Skeletal muscle cell (primary cell): ENCODE results near the gene PADI4.
"Not testable (repeated sequence)": the region's sequence is repeated elsewhere in the genome, so short reads cannot be mapped to it uniquely, and the experiment has no call there.

Experiments used
- DNase-seq: peaks from one replicate; pipeline ENCODE4 v3.0.0-alpha.2; 2010; ENCODE audit warnings: low read depth
- H3K4me3 ChIP-seq: 2 replicates; pipeline ENCODE4 v1.5.1; 2011; ENCODE audit warnings: low read depth, mild to moderate bottlenecking, control low read depth, low read length, moderate library complexity

Gene PADI4

GRCh38 chr1:17365293-17365692 is 57.3 kb downstream of the PADI4 start:
- no peak overlapping the region for H3K4me3 ChIP-seq
- no peak for DNase-seq

DNA sequence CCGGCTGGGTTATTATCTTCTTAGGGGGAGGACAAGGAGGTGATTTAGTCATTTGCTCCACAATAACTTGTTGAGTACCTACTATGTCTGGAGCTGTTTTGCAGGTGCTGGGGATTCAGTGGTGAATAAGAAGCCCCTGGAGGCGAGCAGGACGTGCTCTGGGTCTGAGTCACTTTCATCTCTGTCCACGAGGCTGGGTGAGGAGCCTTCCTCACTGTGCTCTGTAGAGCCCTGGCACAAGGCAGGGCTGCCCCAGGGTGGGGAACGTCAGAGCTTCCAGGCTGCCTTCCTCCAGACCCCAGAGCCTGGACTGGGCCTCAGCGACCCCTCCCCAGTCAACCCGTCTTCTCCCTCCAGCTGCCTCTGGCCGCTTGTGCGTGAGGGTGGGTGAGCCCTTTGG is 61.5 kb downstream of the PADI4 start:
- no peak overlapping the region for H3K4me3 ChIP-seq
- DNase-seq, result no peak

DNA sequence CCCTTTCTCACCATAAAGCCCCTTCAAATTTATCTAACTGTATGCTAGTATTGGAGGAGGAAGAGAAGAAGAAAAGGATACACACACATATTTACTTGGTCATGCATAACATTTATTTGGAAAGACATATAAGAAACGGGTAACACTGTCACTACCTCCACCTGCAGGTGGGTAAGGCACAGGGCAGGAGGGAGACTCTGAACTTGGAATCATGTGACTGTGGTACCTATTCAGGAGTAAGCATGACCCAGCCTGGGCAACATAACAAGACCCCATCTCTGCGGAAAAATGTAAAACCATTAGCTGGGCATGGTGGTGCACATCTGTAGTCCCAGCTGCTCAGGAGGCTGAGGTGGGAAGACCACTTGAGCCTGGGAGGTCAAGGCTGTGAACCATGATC is 62.6 kb downstream of the PADI4 start:
- H3K4me3 ChIP-seq, result no peak overlapping the region
- DNase-seq, result no peak

DNA sequence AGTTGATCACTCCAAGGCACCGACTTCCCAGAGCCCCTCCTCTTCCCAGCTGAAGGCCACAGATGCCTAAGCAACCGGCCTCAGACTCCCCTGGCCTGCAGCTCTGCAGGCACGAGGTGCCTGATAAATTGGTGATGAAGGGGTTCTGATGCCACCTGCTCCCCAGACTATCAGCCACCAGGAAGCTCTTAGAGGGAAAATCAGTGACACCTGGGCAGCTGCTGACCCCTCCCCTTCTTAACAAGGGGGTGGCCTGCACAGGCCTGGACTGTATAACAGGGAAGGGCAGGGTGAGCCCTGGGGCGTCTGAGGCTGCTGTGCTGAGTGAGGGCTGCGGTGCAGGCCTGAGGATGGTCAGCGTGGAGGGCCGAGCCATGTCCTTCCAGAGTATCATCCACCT is 63.9 kb downstream of the PADI4 start, which contains the start of gene PADI6:
PADI6 (plus strand) TSS at position 301 of the 400 bp plus-strand sequence; CDS start at position 351, 50 bp downstream.
- no peak for DNase-seq
- no peak within 1 kb of the TSS for H3K4me3 ChIP-seq

DNA sequence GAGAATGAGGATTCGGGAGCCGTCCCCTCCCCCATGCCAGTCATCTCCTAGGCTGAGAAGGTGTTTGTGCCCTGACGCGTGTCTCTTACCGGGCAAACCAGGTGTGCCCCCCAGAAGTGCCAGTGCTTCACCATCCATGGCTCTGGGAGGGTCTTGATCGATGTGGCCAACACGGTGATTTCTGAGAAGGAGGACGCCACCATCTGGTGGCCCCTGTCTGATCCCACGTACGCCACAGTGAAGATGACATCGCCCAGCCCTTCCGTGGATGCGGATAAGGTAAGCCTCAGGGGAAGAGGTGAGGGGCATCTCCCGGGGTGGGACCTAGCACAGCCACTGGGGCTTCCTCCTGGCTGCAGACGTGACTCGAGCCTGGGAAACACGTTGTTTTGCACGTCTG is 65.0 kb downstream of the PADI4 start:
- H3K4me3 ChIP-seq, result no peak overlapping the region
- DNase-seq, result no peak

DNA sequence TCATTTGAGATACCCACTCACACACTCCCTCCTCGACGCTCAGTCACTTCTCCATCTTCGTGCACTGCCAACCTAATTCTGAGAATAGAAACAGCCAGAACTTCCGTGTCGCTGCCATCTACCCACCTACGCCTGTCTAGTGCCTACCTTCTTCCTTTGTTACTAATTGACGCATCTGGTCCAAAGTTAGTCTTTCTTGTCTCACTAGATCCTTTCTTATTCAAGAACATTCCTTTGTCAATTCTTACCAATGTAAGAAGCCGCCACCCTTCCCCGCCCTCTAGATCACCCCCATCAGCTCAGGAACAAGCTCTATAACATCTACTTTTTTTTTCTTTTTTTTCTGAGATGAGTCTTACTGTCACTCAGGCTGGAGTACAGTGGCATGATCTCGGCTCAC is 67.7 kb downstream of the PADI4 start:
- H3K4me3 ChIP-seq, result no peak overlapping the region
- DNase-seq, result no peak

DNA sequence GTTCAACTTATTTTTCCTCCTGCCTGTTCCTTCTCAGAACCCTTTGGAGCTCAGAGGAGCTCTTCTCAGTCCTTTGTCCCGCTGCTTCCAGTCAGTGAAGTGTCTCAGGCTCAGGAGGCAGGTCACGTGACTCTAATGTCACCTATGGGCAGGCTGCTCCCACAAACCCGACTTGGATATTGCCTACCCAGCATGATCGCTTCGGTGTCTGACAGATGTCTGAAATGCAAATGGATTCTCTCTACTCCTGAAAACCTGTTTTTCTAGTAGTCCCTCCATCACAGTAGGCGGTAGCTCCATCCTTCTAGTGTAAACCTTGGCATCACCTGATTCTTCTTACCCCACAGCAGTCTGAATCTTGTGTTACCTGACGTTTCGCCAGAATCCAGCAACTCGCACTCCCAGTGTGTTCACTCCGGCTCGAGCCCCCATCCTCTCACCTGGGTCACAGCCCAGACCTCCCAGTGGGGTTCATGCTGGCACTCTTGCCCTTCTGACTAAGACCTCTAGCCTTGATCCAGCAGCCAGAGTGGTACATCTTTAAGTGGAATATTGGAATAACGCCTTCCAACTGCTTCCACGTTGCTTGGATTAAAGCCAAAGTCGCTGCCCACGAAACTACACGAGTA is 69.4 kb downstream of the PADI4 start:
- no peak for DNase-seq
- H3K4me3 ChIP-seq, result no peak overlapping the region

DNA sequence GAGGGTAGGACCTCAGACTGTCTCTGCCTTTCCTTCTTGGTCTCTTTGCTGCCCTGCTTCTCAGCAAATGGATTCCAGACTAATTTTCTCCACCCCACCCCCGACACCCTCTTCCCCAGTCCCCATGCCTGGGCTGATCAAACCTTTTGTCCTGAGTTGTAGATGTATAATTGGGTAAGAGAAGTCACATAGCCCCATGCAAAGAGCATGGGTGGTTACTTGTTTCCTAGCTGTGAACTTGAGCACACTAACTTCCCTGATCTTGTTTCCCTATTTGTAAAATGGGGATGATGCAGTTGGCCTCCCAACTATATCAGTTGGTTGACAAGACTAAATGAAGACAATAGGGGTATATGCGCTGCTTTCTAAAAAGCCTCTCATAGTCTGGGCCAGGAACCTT is 73.2 kb downstream of the PADI4 start:
- DNase-seq, result no peak
- no peak overlapping the region for H3K4me3 ChIP-seq

DNA sequence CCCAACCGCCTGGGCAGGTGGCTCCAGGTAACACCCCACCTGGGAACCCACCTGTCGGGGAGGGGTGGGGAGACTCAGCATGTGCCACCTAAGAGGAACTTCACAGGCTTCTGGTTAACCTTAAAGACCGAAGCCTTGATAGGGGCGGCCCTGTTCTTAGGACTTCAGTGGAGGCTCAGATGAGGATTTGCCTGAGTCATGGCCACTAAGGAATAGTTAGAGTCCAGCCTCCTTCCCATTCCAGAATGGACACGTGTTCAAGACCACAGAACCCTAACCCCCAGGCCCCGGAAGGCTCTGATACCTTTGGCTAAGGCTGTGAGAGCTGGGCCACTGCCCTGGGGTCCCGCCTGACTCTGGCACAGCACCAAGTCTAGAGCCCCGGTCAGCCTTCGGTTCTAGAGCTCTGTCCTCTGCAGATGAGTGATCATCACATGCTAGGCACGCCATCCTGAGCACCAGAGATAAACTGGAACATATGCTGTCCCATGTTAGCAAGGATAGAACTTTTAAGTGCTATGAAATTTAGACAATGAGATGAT is 84.3 kb downstream of the PADI4 start:
- H3K4me3 ChIP-seq, result no peak overlapping the region
- DNase-seq, result no peak

- H3K4me3 ChIP-seq, result no peak overlapping the region
Measured at GRCh38 chr1:17393230-17393629, 85.2 kb downstream of the PADI4 start.

DNA sequence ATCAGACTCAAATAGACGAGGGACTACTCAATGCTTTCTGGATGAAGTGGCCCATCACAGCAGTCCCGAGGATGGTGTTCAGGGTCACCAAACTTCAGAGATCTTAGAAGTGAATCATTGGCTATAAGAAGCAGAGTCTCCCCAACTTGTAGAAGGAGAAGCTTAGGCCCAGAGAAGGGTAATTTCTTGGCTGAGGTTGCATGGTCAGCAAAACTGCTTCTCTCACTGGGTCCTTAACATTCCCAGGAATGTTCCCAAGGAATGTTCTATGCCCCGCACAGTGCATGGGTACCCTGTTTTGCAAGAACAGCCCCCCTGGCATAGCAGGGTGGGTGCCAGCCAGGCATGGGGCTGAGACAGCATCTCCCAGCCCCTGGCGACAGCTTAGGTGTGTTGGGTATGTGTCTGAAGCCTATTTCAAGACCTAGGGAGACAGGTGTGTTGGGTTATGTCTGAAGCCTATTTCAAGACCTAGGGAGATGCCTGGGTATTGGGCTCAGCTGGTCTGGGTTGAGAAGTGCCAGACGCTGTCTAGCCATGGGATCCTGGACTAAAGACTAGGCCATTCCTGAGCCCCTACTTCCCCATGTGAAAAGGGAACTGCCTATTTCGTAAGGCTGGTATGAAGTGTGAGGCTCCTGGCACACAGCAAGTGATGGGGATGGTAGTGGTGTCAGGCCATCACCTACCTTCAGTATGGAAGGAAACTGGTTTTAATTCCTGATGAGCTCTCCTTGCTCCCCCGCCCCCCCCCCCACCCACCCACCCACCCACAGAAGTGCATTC is 90.1 kb downstream of the PADI4 start:
- H3K4me3 ChIP-seq, result no peak overlapping the region
- DNase-seq, result no peak

More at GRCh38 chr1:17393230-17393629, 85.2 kb downstream of the PADI4 start:
- DNase-seq, result no peak

- no peak for DNase-seq
- no peak overlapping the region for H3K4me3 ChIP-seq
Measured at GRCh38 chr1:17400725-17401341, 92.8 kb downstream of the PADI4 start.

DNA sequence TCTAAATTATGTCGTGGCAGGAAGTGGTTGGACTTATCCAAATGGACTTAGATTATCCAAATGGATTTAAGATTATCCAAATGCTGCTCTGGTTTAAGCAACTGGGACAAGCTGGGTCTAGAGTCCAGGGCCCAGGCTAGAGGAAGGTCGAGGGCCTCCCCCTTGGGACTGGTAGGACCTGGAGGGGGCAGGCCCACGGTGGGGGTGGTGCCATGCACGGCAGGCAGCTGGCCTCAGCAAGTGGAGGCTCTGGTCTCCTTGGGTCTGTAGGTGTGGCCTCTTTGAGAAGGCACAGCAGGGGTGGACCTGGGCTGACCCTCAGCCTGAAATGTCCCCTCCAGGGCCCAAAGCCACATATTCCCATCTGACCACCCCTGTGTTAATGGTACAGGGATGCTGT is 93.8 kb downstream of the PADI4 start:
- DNase-seq, result no peak
- H3K4me3 ChIP-seq, result no peak overlapping the region

GRCh38 chr1:17403081-17403480 is 95.1 kb downstream of the PADI4 start:
- no peak for DNase-seq
- H3K4me3 ChIP-seq, result no peak overlapping the region

DNA sequence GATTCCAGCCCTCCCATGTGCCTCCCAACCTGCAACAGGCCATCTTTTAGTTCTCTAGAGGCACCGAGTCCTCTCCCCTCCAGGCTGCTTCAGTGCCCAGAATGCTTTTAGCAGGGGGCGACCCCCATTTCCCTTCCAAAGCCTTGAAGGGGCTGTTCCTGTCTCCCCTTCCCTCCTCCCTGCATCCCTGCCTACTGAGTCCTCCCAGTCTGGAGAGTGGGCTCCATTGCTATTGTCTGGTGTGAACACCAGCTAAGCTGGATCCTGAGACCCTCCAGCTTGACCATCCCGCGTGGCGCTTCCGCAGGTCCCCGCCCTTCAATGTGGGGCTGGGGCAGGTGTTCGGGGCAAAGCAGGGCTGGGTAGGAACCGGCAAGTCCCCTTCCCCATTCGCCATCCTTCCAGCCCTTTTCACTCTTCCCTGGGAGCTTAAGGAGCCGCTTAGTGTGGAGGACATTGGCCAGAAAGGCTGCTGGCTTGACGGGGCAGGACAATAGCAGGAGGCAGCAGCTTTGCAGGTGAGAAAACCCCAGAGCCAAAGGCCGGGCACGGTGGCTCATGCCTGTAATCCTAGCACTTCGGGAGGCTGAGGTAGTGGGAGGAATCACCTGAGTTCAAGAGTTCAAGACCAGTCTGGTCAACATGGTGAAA is 96.2 kb downstream of the PADI4 start:
- no peak for DNase-seq
- H3K4me3 ChIP-seq, result no peak overlapping the region

DNA sequence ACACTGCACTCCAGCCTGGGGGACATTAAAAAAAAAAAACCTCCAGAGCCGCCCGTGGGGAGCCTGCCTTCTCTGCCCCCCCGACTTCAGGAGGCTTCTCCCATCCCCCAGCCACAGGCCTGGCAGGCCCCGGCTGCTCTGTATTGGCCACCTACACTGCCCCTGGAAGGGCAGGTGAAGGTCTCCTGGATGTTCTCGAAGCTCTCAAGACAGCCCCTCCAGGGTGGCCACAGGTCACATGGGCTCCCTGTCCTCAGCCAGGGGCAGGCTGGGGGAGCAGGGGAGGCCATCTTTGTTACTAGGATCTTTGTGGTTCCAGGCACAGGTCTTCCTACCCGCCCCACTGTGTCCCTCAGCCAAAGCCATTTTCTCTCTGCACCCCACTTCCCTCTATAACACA is 96.8 kb downstream of the PADI4 start:
- H3K4me3 ChIP-seq, result no peak overlapping the region

DNA sequence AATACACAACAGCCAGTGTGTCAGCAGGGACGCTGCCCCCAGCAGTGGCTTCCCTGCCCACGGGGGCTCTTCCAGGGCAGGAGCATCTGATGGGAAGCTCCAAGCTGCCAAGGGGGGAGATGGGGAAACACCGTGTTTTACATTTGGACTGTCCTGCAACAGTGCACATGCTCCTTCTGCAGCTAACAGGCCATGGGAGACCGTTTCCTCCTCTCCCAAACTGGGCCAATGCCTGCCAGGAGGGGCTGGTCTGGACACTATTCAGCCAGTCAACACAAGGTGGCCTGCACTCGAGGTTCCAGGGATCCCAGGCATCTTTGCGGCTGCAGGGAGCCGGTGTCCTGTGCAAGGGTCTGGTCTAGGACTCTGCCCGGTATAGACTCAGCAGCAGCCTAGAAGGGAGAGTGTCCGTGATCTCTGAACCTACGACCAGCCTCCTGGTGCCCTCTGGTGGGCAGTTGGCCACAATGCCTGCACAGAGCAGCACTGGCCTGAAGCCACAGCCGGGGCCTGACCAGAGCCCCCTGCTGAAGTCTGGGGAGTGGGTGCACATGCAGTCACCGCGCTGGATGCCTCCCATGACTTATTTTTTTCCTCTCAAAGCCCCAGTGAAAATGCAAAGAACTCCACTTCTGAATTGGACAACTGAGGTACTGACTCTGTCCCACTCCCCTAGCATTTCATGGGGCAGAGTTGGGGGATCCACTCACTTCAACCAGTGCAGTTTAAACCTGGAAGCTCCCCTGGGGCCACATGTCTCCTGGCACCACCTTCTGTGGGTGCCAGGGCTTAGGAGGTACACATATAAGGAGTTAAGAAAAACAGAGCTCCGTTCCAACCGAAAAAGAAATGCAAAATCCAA is 98.1 kb downstream of the PADI4 start:
- H3K4me3 ChIP-seq, result no peak overlapping the region
- DNase-seq, result peak; percentile 7

More for the DNA sequence above, 96.8 kb downstream of the PADI4 start:
- no peak for DNase-seq

DNA sequence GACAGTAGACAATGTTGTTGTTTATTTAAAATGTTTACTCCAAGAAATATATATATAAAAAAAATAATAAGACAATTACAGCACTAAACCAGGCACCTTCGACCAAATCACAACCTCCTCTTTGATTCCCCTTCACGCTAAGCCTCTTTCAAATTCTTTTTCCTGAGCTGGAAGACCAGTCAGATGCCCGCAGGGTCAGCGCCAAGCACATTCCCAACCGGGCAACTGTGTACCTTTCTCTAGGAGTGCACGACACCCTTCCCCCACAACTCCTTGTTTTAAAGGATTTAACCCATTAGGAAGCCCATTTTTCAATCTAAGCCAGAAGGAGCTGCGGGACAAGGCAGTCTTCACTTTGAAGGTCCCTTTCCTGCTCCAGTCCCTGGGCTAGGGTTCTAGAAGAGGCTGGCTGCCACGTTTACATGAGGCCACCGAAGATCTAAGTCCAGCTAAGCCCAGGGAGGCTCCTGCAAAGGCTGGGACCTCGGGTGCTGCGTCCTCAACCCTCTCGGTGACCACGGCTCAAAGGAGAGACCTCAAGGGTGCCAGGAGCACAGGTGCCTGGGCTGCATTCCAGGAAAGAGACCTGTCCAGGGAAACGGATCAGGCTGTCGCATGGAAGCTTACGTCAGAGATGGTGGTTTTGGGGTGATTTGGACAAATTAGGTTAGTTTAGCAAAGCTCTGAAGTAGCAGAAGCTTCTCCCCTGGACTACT is 98.9 kb downstream of the PADI4 start:
- not testable (repeated sequence) for DNase-seq, H3K4me3 ChIP-seq
